Smooth muscle cell of the brain vasculature (primary cell): Measurements from ENCODE around the gene CORO2A.
"Not testable (repeated sequence)": the region's sequence is repeated elsewhere in the genome, so short reads cannot be mapped to it uniquely, and the experiment has no call there.

Experiments
- DNase-seq: peaks from one replicate; pipeline ENCODE4 v3.0.0-alpha.2; 2012; ENCODE audit warnings: low read depth, low spot score

Gene CORO2A

GRCh38 chr9:98140503-98140902 is 51.9 kb downstream of the CORO2A start:
- DNase-seq = no peak

DNA sequence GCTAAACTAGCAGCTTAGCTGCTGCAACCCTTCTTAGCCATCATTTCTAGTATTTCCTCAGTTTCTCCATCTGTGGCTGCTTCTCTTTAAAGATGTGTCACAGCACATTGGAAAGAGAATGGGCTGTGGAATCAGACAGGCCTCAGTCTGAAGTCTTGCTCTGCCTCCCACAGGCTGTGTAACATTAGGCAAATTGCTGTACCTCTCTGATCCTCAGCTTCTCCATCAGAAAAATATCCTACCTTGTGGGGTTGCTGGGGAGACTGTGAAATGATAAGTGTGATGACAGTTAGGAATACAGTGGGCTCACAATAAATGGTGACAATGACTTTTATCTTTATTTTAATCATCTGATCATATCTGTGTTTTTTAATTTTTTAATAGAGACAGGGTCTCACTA is 55.9 kb downstream of the CORO2A start:
- DNase-seq = no peak

DNA sequence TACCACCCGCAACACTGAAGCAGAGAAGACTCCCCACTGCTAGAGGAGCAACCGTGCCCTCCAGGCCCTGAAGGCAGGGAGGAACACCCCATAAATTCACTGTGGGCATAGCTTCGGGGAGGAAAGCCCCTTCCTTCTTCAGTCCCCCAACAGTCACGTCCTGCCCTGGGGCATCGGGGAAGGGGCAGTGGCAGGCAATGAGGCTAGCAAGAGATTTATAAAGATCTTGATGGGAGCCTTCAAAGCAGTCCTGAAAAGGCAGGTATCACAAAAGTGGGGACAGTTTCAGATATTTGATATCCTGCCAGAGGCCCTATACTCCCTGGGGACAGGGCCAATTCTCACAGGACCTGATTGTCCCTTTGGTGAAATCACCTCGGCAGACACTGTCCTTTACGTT is 56.5 kb downstream of the CORO2A start:
- DNase-seq = no peak

DNA sequence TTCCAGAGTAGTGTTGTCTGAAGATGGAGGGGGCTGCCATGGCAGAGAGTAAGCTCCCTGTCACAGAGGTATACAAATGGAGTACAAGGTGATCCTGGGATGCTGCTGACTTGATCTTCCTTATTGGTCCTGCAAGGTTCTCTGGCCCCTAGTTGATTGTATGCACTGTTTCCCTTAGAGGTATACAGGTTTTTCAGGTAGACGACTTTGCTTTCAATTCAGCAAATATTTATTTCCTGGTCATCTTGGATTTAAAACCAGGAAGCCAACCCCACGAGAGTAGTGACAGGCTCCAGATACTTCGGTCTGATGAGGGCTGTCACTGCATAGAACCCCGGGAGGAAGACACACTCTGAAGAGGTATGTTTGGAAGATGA is 56.9 kb downstream of the CORO2A start:
- no peak for DNase-seq

GRCh38 chr9:98134702-98135557 is 57.5 kb downstream of the CORO2A start:
- DNase-seq = no peak

DNA sequence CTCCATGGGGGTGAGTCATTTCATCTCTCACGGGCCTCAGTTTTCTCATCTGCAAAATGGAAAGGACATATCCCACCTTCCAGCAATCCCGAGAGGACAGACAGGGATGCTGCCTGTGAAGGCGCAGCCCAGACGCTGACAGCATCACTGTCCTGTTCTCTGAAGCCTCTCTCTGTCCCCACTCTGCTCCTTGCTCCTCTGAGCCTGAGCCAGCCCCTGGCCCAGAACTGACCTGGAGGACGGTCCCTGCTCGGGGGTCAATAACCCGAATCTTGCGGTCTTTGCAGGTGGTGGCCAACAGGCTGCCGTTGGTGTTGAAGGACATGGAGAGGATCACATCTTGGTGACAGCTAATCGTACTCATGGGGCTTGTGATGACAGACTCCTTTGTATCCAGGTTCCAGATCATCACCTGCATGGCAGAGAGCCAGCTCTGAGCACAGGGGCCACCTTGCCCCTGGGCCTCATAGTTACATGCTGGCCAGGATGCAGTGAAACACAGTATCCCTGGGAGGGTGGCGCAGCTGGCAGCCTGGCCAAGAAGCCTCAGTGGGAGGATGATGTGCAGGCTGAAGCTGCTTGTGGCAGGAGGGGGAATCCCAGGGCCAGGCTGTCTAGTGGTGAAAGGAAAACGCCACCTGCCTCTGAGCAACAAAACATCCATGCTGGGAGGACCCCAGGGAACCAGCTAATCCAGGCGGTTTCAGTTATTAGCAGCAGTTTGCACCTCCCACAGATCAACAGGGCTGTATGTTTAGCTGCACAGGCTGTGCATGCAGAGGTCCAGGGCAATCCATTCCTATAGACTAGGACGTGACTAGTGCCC is 59.4 kb downstream of the CORO2A start:
- DNase-seq = no peak

GRCh38 chr9:98132158-98132557 is 60.3 kb downstream of the CORO2A start:
- no peak for DNase-seq

DNA sequence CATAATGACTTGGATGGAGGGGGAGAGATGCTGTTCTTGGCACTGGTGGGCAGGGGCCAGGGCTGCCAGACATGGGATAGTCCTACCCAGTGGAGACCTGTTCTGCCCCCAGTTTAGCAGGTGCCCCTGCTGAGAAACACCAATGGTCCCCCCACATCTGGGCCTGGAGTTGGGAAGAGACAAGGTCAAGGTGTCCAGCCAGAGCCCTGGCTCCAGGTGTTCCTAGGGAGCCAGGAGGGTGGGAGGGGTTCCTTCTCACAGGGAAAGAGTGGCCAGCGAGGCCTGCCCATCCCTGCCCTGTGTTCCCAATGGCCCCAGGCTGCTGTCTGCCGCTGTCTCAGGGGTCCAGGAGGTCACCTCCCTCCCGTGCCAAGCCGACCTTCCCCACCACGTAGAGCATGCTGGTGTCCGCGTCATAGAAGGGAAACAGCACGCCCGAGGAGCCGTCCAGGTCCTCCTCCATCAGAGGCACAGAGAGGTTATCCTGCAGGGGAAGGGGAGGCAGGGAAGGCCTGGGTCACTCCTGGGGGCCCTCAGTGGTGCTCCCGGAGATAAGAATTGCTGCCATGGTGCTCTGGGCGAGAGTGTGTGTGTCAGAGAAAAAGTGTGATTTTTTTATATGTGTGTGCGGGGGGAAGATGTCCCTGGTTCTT is 61.7 kb downstream of the CORO2A start:
- DNase-seq = no peak

DNA sequence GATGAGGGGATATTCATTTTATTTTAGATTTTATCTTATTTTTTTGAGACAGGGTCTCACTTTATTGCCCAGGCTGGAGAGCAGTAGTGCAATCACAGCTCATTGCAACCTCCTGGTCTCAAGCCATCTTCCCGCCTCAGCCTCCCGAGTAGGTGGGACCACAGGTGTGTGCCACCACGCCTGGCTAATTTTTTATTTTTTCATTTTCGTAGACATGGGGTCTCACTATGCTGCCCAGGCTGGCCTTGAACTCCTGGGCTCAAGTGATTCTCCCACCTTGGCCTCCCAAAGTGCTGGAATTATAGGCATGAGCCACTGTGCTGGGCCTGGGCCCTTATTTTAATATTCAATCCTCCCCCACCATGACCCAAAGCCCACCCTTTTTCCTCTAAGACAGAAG is 62.4 kb downstream of the CORO2A start:
- not testable (repeated sequence) for DNase-seq

DNA sequence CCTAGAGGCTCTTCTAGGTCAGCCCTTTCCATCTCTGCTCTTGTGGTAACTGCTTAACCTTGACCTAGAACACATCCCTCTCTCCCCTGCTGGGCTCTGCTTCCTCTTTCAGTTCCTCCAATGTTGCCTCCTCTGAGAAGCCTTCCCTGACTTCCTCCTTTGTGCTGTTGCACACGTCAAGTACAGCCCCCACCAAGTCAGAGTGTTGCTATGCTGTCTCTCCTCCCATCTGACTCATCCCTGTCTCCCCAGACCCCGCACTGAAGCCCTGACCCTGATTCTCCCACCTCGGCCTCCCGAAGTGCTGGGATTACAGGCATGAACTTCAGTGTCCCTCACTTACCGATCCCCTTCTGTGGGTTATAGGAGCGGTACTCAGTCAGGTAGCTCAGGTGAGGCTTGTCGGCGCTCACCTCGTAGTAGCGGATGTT is 63.0 kb downstream of the CORO2A start:
- no peak for DNase-seq

DNA sequence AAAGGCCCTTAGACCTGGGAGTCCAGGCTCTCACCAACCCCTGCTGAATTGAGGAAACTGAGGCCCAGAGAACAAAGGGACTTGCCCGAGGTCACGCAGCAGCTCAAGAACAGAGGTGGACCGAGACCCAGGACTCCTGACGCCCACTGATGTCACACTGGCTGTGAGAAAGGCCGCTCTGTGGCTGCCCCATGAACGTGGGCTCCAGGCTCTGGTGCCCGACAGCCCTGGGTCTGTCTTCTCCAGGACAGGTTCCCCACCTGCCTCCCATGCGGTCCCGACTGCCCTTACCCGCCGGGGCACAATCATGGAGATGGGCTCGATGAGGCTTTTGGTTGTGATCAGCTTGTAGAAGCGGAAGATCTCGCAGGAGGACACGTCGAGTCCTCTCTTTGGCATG is 64.1 kb downstream of the CORO2A start:
- DNase-seq = no peak

GRCh38 chr9:98127226-98127625 is 65.2 kb downstream of the CORO2A start:
- no peak for DNase-seq

DNA sequence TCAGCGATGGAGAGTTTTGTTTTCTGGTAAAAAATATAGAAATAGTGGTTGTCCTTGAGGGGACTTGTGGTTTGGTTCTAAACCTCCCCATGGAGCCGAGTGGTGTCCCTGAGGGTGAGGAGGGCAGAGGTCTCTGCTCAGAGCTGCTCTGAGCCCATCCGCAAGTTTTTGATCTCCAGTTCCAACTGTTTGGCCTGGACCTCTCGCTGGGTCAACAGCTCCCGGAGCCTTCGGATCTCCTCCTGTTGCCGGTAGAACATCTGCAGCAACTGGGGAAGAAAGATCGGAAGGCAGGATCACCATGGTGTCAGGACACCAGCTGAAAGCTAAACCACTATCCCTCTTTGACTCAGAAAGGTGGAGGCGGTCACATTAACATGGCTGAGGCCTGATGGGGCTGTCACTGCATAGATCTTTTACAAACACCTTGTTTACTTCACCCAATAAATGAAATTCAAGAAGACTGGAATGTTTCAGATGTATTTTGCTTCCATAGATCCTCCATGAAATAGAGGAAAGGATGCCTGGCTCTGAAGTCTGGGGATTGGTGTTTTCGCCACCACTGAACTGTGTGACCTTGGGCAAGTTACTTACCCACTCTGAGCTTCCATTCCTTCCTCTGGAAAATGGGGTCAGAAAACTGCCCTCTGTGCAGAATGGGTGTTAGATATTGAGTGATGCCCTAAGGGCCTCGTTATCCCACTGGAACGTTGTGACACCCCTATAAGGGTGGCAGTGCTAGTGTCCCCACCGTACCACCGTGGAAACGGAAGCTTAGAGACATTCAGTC is 67.6 kb downstream of the CORO2A start:
- peak; percentile 45 for DNase-seq

DNA sequence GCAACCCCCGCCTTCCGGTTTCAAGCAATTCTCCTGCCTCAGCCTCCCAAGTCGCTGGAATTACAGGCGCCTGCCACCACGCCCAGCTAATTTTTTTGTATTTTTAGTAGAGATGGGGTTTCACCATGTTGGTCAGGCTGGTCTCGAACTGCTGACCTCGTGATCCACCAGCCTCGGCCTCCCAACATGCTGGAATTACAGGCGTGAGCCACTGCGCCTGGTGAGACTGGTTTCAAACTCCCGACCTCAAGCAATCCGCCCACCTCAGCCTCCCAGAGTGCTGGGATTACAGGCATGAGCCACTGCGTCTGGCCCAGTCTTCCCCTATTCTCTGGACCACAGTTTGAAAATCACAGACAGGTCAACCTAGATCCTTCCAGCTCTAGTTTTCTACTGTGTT is 68.3 kb downstream of the CORO2A start:
- DNase-seq = not testable (repeated sequence)

GRCh38 chr9:98121058-98121457 is 71.4 kb downstream of the CORO2A start:
- DNase-seq = no peak

GRCh38 chr9:98120476-98120875 is 72.0 kb downstream of the CORO2A start:
- no peak for DNase-seq

DNA sequence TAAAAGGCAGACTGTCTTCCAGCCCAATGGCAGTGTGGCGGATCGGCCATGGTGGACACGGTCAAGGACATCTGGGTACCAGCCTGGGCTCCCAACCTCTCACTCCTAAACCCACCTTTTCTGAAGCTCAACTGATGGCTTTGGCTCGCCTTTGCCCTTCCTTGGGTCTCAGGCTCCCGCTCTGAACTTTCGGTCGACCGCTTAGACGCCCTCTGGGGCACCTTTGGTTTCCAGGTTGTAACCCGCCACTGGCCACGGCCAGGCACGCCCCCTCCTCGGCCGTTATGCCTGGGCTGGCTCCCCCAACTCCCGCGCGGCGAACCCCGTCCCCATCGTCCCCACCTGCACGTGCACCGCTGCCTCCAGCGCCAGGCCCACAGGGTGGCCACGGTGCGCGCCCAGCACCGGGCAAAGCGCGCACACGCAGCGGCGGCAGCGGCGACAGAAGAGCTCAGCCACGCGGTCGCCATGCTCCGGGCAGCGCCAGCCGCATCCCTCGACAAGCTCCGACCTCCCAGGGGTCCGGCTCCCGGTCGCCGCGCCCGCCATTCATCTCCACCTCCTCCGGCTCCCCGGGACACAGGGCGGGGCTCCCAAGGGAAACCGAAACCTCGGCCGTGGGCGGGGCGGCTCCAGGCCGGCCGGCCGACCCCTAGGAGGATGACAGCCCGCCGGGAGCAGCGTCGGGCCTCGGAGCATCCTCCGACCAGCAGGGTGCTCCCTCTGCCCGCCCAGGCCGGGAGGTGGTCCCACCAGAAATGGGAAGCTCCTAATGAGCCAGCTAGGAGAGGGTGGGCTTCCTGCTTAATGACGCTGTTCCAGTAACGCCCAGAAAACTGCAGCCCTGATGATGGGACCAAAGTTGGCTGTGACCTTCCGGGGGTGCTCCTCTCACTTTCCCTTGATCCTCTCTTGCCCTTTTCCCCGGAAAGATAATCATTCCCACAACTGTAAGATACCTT is 73.5 kb downstream of the CORO2A start, which contains the start of gene TRIM14:
Gene TRIM14 (minus strand): TSS at position 583 of the 962 bp plus-strand sequence. CDS start 34 bp downstream, at position 549.
- DNase-seq = no peak

- DNase-seq = no peak
These were observed 74.3 kb downstream of the CORO2A start for GRCh38 chr9:98117984-98118639.

GRCh38 chr9:98117097-98117496 is 75.3 kb downstream of the CORO2A start:
- not testable (repeated sequence) for DNase-seq

GRCh38 chr9:98109052-98109451 is 83.4 kb downstream of the CORO2A start:
- DNase-seq = no peak
